Measurements from ENCODE around the gene SMC5. TPM values are rescaled to one million over a fixed set of nuclear protein-coding genes. Genes with fewer than 3 reads are reported as not detected.

Gene SMC5
- 6.2 and 11.7 TPM in 2 replicates for polyA plus RNA-seq

GRCh38 chr9:70258692-70259511, at the start of gene SMC5:
Gene SMC5, plus strand, starts transcription at chr9:70258978. Its CDS starts 101 bp downstream, at chr9:70259079.

Other genes starting within 250 kb of the SMC5 start
- 1.6 and 3.9 TPM in 2 replicates for gene MAMDC2, start 215.1 kb upstream of the SMC5 start, polyA plus RNA-seq
- 31.0 and 35.3 TPM in 2 replicates for gene KLF9, start 155.7 kb downstream of the SMC5 start, polyA plus RNA-seq